ENCODE data around the gene MAN1A1. TPM values are rescaled to one million over a fixed set of nuclear protein-coding genes. Genes with fewer than 3 reads are reported as not detected.

Gene MAN1A1
- total RNA-seq, 1 donor = 79.6 TPM

GRCh38 chr6:119327810-119328209 lies 21.8 kb downstream of the MAN1A1 start:
- H4K20me1 ChIP-seq (ENCODE audit: insufficient read depth, low read length) = peaks cover 5% of the 10 kb centered on the region
- no peak overlapping the region for H3K4me2 ChIP-seq (ENCODE audit: insufficient read depth, low read length)
- no peak for DNase-seq (ENCODE audit: insufficient read length, low spot score, missing footprints)
- H2AFZ ChIP-seq (ENCODE audit: low read length) = no peak overlapping the region
- no peaks in the 10 kb centered on the region for H3K36me3 ChIP-seq (ENCODE audit: insufficient read depth, low read length)
- no peak overlapping the region for H3K27ac ChIP-seq (ENCODE audit: low read depth, low read length)
- no peak overlapping the region for H3K4me3 ChIP-seq (ENCODE audit: insufficient read depth, low read length)
- no peaks in the 10 kb centered on the region for H3K27me3 ChIP-seq (ENCODE audit: insufficient read depth, low read length)
- TF ChIP-seq CTCF (IDR thresholded peaks at IDR 0.05; ENCODE audit: extremely low read depth, low read depth, low read length) = no peak
- H3K4me1 ChIP-seq (ENCODE audit: insufficient read depth, low read length) = no peaks in the 10 kb centered on the region
- no peaks in the 10 kb centered on the region for H3K79me2 ChIP-seq (ENCODE audit: insufficient read depth, low read length)
- no peaks in the 10 kb centered on the region for H3K9me3 ChIP-seq (ENCODE audit: low read depth, low read length)

DNA sequence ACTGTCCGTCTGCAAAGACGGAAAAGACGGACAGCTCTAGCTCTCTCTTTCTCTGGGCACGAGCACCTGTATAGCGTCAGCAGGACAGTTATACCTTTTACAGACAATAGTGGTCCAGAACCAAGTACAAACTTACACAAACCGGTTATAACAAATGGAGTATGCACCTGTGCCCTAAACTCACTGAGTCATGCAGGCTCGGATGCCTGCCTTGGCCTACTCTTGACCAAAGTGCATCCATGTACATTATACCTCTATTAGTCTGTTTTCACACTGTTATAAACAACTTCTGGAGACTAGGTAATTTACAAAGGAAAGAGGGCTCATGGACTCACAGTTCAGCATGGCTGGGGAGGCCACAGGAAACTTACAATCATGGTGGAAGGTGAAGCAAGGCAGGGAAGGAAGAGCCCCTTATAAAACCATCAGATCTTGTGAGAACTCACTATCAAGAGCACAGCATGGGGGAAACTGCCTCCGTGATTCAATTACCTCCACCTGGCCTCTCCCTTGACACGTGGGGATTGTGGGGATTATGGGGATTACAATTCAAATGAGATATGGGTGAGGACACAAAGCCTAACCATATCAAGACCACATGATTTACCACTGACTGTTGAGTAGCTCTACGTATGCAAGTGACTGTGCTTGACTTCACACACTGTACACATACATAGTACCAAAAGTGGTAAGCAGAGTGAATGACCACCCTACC lies 23.1 kb downstream of the MAN1A1 start:
- H3K36me3 ChIP-seq (ENCODE audit: insufficient read depth, low read length) = no peaks in the 10 kb centered on the region
- DNase-seq (ENCODE audit: insufficient read length, low spot score, missing footprints) = no peak
- peaks cover 5% of the 10 kb centered on the region for H4K20me1 ChIP-seq (ENCODE audit: insufficient read depth, low read length)
- no peaks in the 10 kb centered on the region for H3K27me3 ChIP-seq (ENCODE audit: insufficient read depth, low read length)
- no peak overlapping the region for H3K4me2 ChIP-seq (ENCODE audit: insufficient read depth, low read length)
- H3K4me1 ChIP-seq (ENCODE audit: insufficient read depth, low read length) = no peaks in the 10 kb centered on the region
- no peak overlapping the region for H2AFZ ChIP-seq (ENCODE audit: low read length)
- TF ChIP-seq CTCF (IDR thresholded peaks at IDR 0.05; ENCODE audit: extremely low read depth, low read depth, low read length) = no peak
- no peaks in the 10 kb centered on the region for H3K9me3 ChIP-seq (ENCODE audit: low read depth, low read length)
- no peaks in the 10 kb centered on the region for H3K79me2 ChIP-seq (ENCODE audit: insufficient read depth, low read length)
- H3K27ac ChIP-seq (ENCODE audit: low read depth, low read length) = no peak overlapping the region
- no peak overlapping the region for H3K4me3 ChIP-seq (ENCODE audit: insufficient read depth, low read length)

GRCh38 chr6:119325559-119326265 lies 23.8 kb downstream of the MAN1A1 start:
- Histone ChIP-seq H3K36me3 (ENCODE audit: insufficient read depth, low read length) (no peaks in the 10 kb centered on the region), H3K4me1 (ENCODE audit: insufficient read depth, low read length) (no peaks in the 10 kb centered on the region), H4K20me1 (ENCODE audit: insufficient read depth, low read length) (peaks cover 5% of the 10 kb centered on the region), H3K27ac (ENCODE audit: low read depth, low read length) (no peak overlapping the region), H3K27me3 (ENCODE audit: insufficient read depth, low read length) (no peaks in the 10 kb centered on the region), H2AFZ (ENCODE audit: low read length) (no peak overlapping the region), H3K79me2 (ENCODE audit: insufficient read depth, low read length) (no peaks in the 10 kb centered on the region), H3K9me3 (ENCODE audit: low read depth, low read length) (no peaks in the 10 kb centered on the region), H3K4me2 (ENCODE audit: insufficient read depth, low read length) (no peak overlapping the region), H3K4me3 (ENCODE audit: insufficient read depth, low read length) (no peak overlapping the region)
- no peak for TF ChIP-seq CTCF (IDR thresholded peaks at IDR 0.05; ENCODE audit: extremely low read depth, low read depth, low read length)
- DNase-seq (ENCODE audit: insufficient read length, low spot score, missing footprints) = no peak

- Histone ChIP-seq H3K9me3 (ENCODE audit: low read depth, low read length) (no peaks in the 10 kb centered on the region), H2AFZ (ENCODE audit: low read length) (no peak overlapping the region), H3K4me1 (ENCODE audit: insufficient read depth, low read length) (no peaks in the 10 kb centered on the region), H4K20me1 (ENCODE audit: insufficient read depth, low read length) (peaks cover 5% of the 10 kb centered on the region), H3K4me2 (ENCODE audit: insufficient read depth, low read length) (no peak overlapping the region), H3K79me2 (ENCODE audit: insufficient read depth, low read length) (no peaks in the 10 kb centered on the region), H3K36me3 (ENCODE audit: insufficient read depth, low read length) (no peaks in the 10 kb centered on the region), H3K27me3 (ENCODE audit: insufficient read depth, low read length) (no peaks in the 10 kb centered on the region), H3K27ac (ENCODE audit: low read depth, low read length) (no peak overlapping the region), H3K4me3 (ENCODE audit: insufficient read depth, low read length) (no peak overlapping the region)
- DNase-seq (ENCODE audit: insufficient read length, low spot score, missing footprints) = no peak
- no peak for TF ChIP-seq CTCF (IDR thresholded peaks at IDR 0.05; ENCODE audit: extremely low read depth, low read depth, low read length)
These were observed 24.8 kb downstream of the MAN1A1 start for GRCh38 chr6:119324718-119325117.
